ENCODE results near the gene FBF1.
"Not testable (repeated sequence)": the region's sequence is repeated elsewhere in the genome, so short reads cannot be mapped to it uniquely, and the experiment has no call there.

Gene FBF1, protein sequence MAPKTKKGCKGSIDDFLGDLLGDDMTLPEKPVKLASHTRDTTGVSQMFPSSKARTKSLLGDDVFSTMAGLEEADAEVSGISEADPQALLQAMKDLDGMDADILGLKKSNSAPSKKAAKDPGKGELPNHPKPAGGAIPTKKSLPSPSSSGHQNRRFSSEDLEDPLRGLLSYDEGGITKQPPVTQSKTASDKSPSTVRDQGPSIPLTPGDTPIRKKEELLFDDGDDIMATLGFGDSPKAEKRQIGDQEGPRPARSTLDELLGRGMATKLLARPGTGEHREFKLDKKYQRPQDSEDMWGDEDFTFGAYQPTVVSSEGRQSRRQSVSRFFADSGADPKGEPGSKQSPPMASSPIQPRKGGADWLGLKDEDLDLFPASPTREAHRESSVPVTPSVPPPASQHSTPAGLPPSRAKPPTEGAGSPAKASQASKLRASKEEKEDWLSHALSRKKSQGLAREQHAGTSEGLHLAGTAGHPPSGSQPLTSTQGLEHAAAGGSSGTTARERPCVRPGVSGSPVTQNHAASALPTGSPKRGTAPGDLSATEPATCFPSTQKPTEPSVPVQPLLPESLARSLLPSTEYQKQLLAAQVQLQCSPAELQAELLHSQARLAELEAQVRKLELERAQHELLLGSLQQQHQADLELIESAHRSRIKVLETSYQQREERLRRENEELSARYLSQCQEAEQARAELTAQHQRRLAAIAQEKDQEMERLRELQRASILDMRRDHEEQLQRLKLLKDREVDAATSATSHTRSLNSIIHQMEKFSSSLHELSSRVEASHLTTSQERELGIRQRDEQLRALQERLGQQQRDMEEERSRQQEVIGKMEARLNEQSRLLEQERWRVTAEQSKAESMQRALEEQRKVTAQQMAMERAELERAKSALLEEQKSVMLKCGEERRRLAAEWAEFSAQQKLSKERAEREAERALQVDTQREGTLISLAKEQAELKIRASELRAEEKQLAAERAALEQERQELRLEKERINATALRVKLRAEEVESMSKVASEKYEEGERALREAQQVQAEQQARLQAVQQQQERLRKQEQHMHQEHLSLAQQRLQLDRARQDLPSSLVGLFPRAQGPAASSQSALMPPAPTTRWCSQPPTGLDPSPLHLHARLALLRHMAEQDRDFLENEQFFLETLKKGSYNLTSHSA

GRCh38 chr17:75940727-75941441, at the start of gene FBF1:
Gene FBF1, minus strand, starts transcription at chr17:75941042. Its CDS starts 2,893 bp downstream, at chr17:75938149.
- DNase-seq, result peak; percentile 89

- no peak for DNase-seq
Observed at GRCh38 chr17:75987041-75987440, 46.2 kb upstream of the FBF1 start.

DNA sequence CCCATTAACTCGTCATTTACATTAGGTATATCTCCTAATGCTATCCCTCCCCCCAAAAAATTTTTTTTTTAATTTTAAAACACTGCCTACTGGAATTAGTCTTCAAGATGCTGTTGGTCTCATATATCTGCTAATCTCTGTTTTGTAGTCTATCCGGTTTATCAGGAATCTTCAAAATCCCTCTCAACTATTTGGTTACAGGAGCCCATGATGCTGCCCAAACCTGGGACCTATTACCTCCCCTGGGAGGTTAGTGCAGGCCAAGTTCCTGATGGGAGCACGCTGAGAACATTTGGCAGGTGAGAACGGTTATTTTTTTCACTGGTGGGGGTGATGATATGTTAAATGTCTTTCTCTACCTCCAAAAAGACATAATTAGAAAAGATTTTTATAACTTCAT, 45.1 kb upstream of the FBF1 start:
- no peak for DNase-seq

DNA sequence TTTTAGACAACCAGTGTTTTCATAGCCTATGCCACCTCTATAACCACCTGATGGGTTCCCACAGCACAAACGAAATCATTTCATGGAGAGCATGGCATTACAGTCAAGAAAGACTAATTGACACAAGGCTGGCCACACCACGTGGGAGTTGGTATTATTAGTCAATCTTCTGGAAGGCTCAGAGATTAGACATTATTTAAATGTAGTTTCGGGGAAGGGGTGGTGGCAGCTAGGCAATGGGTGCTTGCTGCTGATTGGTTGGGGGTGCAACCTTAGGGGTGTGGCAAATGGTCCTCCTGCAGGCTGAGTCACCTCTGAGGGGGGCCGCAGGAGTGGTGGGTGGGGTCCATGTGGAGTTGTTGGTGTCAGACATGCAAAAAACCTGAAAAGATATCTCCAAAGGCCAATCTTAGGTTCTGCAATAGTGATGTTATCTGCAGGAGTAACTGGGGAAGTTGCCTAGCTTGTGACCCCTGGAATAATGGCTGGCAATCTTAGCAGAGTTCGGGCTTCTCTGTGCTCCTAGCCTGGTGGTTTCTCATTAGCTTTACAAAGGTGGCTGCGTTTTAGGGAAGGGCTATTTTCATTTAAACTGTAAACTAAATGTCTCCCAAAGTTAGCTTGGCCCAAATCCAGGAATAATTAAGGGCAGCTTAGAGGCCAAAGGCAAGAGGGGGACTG, 42.8 kb upstream of the FBF1 start:
- no peak for DNase-seq

DNA sequence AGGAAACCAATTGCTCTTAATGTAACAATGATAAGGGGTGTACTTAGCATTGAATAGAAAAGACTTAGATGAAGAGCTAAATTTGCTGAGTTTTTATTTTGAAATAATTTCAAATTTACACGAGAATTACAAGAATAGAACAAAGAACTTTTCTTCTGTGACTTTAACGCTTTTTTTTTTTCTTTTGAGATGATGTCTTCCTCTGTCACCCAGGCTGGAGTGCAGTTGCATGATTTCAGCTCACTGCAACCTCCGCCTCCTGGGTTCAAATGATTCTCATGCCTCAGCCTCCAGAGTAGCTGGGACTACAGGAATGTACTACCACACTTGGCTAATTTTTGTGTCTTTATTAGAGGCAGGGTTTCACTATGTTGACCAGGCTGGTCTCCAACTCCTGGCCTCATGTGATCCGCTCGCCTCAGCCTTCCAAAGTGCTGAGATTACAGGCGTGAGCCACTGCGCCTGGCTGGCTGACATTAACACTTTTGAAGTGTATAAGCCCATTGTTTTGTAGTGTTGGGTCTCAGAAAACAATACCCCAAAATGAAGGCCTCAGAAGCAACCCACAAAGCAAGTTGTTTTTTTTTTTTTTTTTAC, 40.3 kb upstream of the FBF1 start:
- no peak for DNase-seq

- no peak for DNase-seq
Observed at GRCh38 chr17:75980188-75981018, 39.6 kb upstream of the FBF1 start.

DNA sequence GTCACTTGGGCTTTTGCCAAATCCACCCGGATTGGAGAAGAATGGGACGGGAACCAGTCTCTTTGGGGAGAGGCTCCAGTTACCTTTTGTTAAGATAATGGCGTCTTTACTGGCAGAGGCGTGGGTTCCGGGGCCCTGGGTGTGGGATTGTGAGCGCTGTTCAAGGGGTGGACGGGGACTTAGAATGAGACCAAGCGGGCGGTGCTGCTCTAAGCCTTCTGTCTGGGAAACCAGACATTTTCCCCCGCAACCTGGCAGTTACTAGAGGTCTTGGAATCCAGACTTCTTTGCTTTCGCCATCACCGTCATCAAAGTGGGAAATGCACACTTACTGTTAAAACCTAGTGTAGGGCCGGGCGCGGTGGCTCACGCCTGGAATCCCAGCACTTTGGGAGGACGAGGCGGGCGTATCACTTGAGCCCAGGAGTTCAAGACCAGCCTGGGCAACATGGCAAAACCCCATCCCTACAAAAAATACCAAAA, 38.9 kb upstream of the FBF1 start:
- DNase-seq, result no peak

DNA sequence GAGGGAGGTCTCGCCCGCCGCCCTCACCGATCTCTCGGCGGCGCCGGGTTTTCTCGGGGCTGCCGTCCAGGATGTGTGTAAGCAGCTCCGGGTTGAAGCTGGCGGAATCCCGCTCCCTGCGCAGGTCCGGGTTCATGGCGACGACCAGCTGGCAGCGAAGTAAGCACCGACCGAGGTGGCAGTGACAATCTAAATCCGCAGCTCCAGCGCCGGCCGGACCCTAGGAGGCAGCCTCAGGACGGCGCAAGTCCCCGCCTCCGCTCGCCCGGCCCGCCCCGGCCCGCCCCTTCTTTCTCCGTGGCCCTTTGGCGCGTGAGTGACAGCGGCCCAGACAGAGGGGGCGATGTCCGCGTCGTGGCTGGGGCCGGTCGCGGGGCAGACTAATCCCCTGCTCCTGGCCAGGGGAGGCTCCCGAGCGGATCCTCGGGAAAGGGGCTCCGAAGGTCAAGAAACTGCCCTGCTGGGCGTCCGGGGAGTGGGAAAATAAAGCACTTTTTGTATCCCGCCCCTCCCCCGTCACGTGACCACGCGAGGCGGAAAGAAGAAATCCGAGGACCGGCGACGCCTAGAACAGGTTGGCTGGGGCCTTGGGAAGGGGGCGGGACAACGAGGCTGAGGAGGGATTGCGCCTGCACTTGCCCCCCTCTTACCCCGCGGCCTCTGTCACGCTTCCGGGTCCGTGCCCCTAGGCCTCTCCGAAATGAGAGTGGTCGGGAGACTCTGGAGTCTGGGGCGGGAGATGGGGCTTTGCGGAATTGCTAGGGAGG, 38.3 kb upstream of the FBF1 start, which contains the start of the genes ACOX1 and TEN1:
Gene ACOX1 (minus strand): TSS at position 229 of the 767 bp plus-strand sequence. CDS start 93 bp downstream, at position 136.
Gene TEN1 (plus strand): TSS at position 303 of the 767 bp plus-strand sequence. CDS start 6,953 bp downstream, outside the sequence.
- DNase-seq, result peak; percentile 97

DNA sequence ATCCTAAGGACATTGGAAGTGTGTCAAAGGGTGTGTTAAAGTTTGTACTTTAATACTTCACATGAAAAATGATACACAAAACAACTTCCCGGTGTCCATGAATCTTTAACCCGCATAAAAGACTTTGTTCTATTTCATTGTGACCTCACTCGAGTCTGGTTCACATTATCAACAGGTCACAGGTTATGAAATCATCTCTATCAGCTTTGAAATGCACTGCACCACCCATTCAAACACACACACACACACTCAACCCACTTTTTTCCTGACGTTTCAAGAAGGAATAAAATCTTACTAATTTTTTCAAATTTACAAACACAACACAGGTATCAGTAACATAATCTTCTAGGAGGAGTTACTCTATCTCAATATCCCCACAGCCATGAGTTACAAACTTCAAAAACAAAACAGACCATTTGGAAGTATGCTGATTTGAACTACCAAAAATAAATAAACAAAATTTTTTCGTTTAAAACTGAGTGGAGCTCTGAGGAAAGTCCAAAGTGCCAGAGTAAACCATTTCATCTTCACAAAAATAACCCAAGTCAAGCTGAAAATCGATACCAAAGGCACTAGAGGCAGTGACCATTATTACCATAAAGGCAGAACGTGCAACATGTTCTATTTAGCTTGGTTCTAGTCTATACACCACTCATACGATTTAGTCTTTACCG, 35.5 kb upstream of the FBF1 start:
- no peak for DNase-seq

GRCh38 chr17:75975757-75976174, 34.9 kb upstream of the FBF1 start:
- DNase-seq, result no peak

DNA sequence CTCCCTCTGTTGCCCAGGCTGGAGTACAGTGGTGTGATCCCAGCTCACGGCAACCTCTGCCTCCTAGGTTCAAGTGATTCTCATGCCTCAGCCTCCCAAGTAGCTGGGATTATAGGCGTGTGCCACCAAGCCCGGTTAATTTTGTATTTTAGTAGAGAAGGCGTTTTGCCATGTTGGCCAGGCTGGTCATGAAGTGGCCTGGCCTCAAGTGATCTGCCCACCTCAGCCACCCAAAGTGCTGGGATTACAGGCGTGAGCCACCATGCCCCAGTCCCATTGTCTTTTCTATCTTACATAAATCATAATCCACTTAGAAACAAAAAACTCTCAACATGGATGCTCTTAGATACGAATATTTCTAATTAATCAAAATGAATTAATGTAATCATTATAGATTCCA, 34.3 kb upstream of the FBF1 start:
- DNase-seq, result not testable (repeated sequence)

DNA sequence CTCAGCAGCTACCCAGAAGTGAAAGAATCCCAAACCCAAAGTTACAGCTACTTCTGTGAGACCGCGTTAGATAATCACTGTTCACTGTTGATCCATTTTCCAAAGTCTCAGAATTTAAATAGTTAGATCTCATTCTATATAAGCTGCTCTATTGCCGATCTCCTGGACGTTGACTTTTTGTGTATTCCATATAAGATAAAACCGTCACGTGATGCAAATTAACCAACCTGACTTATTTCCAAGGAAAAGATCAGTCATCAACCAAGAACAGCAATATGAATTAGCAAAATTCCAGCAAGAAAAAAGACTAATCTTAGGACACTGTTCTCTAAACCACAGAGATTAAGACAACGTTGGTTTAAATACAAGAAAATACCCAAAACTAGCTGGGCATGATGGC, 29.8 kb upstream of the FBF1 start:
- DNase-seq, result no peak

GRCh38 chr17:75970011-75970523, 29.2 kb upstream of the FBF1 start:
- no peak for DNase-seq

DNA sequence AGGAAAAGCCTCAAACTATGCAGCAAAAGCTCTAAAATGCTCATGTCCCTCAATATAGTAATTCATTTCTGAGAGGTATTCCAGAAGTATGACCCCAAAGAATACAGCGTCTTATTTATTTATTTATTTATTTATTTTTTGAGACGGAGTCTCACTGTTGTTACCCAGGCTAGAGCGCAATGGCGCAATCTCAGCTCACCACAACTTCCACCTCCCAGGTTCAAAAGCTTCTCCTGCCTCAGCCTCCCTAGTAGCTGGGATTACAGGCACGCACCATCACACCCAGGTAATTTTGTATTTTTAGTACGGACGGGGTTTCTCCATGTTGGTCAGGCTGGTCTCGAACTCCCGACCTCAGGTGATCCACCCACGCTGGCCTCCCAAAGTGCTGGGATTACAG, 28.2 kb upstream of the FBF1 start:
- not testable (repeated sequence) for DNase-seq

DNA sequence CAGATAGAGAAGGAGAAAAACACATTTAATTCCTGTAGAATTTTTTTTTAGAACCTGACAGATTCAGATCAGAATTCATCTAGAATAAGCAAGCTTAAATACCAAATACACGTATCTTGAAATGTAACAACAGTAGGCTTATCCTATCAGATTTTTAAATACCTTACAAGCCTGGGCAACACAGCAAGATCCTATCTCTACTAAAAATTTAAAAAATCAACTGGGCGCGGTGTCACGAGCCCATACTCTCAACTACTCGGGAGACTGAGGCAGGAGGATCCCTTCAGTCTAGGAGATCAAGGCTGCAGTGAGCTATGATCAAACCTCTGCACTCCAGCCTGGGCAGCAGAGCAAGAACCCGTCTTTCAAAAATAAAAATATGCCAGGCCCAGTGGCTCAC, 24.6 kb upstream of the FBF1 start:
- DNase-seq, result no peak

GRCh38 chr17:75959839-75960511, 19.1 kb upstream of the FBF1 start:
- no peak for DNase-seq

DNA sequence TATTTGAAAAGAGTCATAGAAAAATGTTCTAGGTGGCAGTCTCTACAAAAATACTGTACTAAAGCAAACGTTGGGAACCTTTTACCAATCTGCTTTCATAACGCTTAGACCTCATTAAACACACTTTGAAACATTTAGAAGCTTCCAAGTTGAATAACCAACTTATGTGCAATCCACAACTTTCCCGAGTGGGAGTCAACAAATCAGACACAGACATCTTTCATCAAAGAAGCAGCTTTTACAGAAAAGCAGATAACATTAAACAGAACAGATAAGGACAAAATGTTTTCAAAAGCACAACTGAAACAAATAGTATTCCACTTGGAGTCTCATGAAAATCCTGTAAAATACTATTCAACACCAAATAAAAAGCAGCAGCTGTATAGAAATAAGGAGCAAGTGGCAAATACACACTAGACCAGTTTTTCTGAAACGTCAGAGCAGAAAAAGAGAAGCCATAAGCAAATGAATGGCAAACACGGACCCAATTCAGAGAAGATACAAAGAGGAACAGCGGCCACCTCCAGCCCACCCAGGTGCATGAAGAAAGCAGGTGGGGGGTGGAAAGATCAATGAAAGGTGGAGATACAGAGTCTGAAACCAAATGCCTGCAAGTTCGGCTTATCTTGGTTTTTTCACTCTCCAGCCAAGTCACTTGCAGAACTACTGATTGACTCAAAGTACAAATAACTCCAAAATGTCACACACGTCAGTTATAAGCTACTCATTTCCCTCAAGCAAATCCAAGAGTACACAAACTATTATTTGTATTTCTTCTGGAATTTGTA, 18.4 kb upstream of the FBF1 start:
- no peak for DNase-seq

All from activated naive CD4-positive, alpha-beta T cell treated with anti-CD3 and anti-CD28 coated beads, Interleukin-2, amount 50 U/mL, for 16 hours (primary cell).